H9 (cell line): Measurements from ENCODE around the gene YEATS2. TPM values are rescaled to one million over a fixed set of nuclear protein-coding genes. Genes with fewer than 3 reads are reported as not detected.

Experiments used
- DNase-seq: peaks from one replicate; pipeline ENCODE4 v3.0.0-alpha.2; 2017
- H2AFZ ChIP-seq: one replicate; pipeline ENCODE4 v1.6.1; 2013; ENCODE audit warnings: mild to moderate bottlenecking, low read length, control low read depth, moderate library complexity
- H2AK5ac ChIP-seq: 2 replicates; pipeline ENCODE4 v1.6.1; 2013; ENCODE audit warnings: low read length, control low read depth, mixed read lengths; ENCODE audit not compliant: insufficient read length
- H2BK120ac ChIP-seq: one replicate; pipeline ENCODE4 v1.6.1; 2013; ENCODE audit warnings: low read depth, mild to moderate bottlenecking, low read length, control low read depth, inconsistent platforms; ENCODE audit not compliant: poor library complexity, severe bottlenecking
- H2BK12ac ChIP-seq: 2 replicates; pipeline ENCODE4 v1.6.1; 2013; ENCODE audit warnings: low read length, control low read depth, mixed read lengths, low read depth; ENCODE audit not compliant: insufficient read length
- H2BK15ac ChIP-seq: 2 replicates; pipeline ENCODE4 v1.6.1; 2013; ENCODE audit warnings: low read depth, low read length, control low read depth
- H2BK20ac ChIP-seq: one replicate; pipeline ENCODE4 v1.6.1; 2013; ENCODE audit warnings: low read depth, mild to moderate bottlenecking, low read length, control low read depth, inconsistent platforms; ENCODE audit not compliant: poor library complexity, severe bottlenecking
- H2BK5ac ChIP-seq: 2 replicates; pipeline ENCODE4 v1.6.1; 2013; ENCODE audit warnings: low read length, control low read depth, mixed read lengths; ENCODE audit not compliant: insufficient read length
- H3K14ac ChIP-seq: 2 replicates; pipeline ENCODE4 v1.6.1; 2013; ENCODE audit warnings: low read length, control low read depth; ENCODE audit not compliant: insufficient read depth
- H3K18ac ChIP-seq: 2 replicates; pipeline ENCODE4 v1.6.1; 2013; ENCODE audit warnings: low read depth, mild to moderate bottlenecking, mixed read lengths, low read length, control low read depth; ENCODE audit not compliant: insufficient read length
- H3K23ac ChIP-seq: 2 replicates; pipeline ENCODE4 v1.6.1; 2013; ENCODE audit warnings: low read length, control low read depth, mixed read lengths, low read depth; ENCODE audit not compliant: insufficient read length
- H3K23me2 ChIP-seq: 2 replicates; pipeline ENCODE4 v1.6.1; 2013; ENCODE audit warnings: low read depth, mild to moderate bottlenecking, mixed read lengths, low read length, control low read depth; ENCODE audit not compliant: insufficient read length, poor library complexity, severe bottlenecking
- H3K27ac ChIP-seq: 2 replicates; pipeline ENCODE4 v1.5.1; 2013; ENCODE audit warnings: low read length, control low read depth, mixed read lengths, low read depth; ENCODE audit not compliant: insufficient read length
- H3K27me3 ChIP-seq: 2 replicates; pipeline ENCODE4 v1.6.1; 2013; ENCODE audit warnings: low read length, control low read depth, inconsistent platforms; ENCODE audit not compliant: insufficient read depth
- H3K4ac ChIP-seq: 2 replicates; pipeline ENCODE4 v1.6.1; 2013; ENCODE audit warnings: low read depth, mild to moderate bottlenecking, control low read depth, inconsistent platforms, low read length, moderate library complexity
- H3K4me1 ChIP-seq: 2 replicates; pipeline ENCODE4 v1.6.1; 2013; ENCODE audit warnings: low read length, control low read depth, inconsistent platforms; ENCODE audit not compliant: insufficient read depth
- H3K4me2 ChIP-seq: 2 replicates; pipeline ENCODE4 v1.6.1; 2013; ENCODE audit warnings: low read length, control low read depth, mixed read lengths; ENCODE audit not compliant: insufficient read length, insufficient read depth
- H3K56ac ChIP-seq: 2 replicates; pipeline ENCODE4 v1.6.1; 2013; ENCODE audit warnings: low read depth, mild to moderate bottlenecking, mixed read lengths, low read length, control low read depth; ENCODE audit not compliant: insufficient read length
- H3K79me1 ChIP-seq: 2 replicates; pipeline ENCODE4 v1.6.1; 2013; ENCODE audit warnings: low read depth, mild to moderate bottlenecking, moderate library complexity, low read length, control low read depth, inconsistent platforms; ENCODE audit not compliant: insufficient read depth, poor library complexity, severe bottlenecking
- H3K79me2 ChIP-seq: 2 replicates; pipeline ENCODE4 v1.6.1; 2013; ENCODE audit warnings: low read length, control low read depth, inconsistent platforms; ENCODE audit not compliant: insufficient read depth
- H3K9ac ChIP-seq: 2 replicates; pipeline ENCODE4 v1.6.1; 2013; ENCODE audit warnings: low read length, control low read depth, mixed read lengths; ENCODE audit not compliant: insufficient read length; ENCODE audit errors: extremely low read depth
- H3K9me3 ChIP-seq: one replicate; pipeline ENCODE4 v1.6.1; 2013; ENCODE audit warnings: low read depth, low read length, inconsistent platforms; ENCODE audit not compliant: control insufficient read depth
- H3T11ph ChIP-seq: one replicate; pipeline ENCODE4 v1.6.1; 2013; ENCODE audit warnings: mild to moderate bottlenecking, low read length, control low read depth, inconsistent platforms
- H4K20me1 ChIP-seq: one replicate; pipeline ENCODE4 v1.6.1; 2013; ENCODE audit not compliant: control insufficient read depth, insufficient read length, insufficient read depth
- H4K5ac ChIP-seq: 2 replicates; pipeline ENCODE4 v1.6.1; 2013; ENCODE audit warnings: low read depth, mild to moderate bottlenecking, mixed read lengths, low read length, control low read depth; ENCODE audit not compliant: insufficient read length
- H4K8ac ChIP-seq: replicated peaks from 2 replicates; pipeline ENCODE4 v1.6.1; 2013; ENCODE audit warnings: low read length, control low read depth, mixed read lengths, low read depth; ENCODE audit not compliant: insufficient read length
- H4K91ac ChIP-seq: 2 replicates; pipeline ENCODE4 v1.6.1; 2013; ENCODE audit warnings: low read depth, mild to moderate bottlenecking, moderate library complexity, mixed read lengths, low read length, control low read depth; ENCODE audit not compliant: insufficient read length
- H3K27ac Mint-ChIP-seq, 3 experiments: 2 replicates in 2 of 3; 3 replicates in 1 of 3; pipeline ENCODE4 v1.8.0; 2020 to 2021; ENCODE audit warnings: mixed read lengths in 3 of 3, mild to moderate bottlenecking in 1 of 3, moderate library complexity in 1 of 3
- H3K27me3 Mint-ChIP-seq: 2 replicates; pipeline ENCODE4 v1.8.0; 2021; ENCODE audit warnings: low read depth, mild to moderate bottlenecking, moderate library complexity, mixed read lengths
- H3K36me3 Mint-ChIP-seq, 3 experiments: 2 replicates in 2 of 3; 3 replicates in 1 of 3; pipeline ENCODE4 v1.8.0; 2020 to 2021; ENCODE audit warnings: low read depth in 3 of 3, mixed read lengths in 3 of 3; ENCODE audit not compliant: insufficient read depth in 1 of 3
- H3K4me1 Mint-ChIP-seq, 2 experiments: 2 replicates each; pipeline ENCODE4 v1.8.0; 2020; ENCODE audit warnings: mixed read lengths in 2 of 2
- H3K4me3 Mint-ChIP-seq, 2 experiments: 2 replicates in 1 of 2; 3 replicates in 1 of 2; pipeline ENCODE4 v1.8.0; 2020 to 2021; ENCODE audit warnings: mild to moderate bottlenecking in 2 of 2, mixed read lengths in 2 of 2, moderate library complexity in 1 of 2
- H3K9me3 Mint-ChIP-seq, 2 experiments: 2 replicates in 1 of 2; 3 replicates in 1 of 2; pipeline ENCODE4 v1.8.0; 2020; ENCODE audit warnings: mild to moderate bottlenecking in 2 of 2, mixed read lengths in 2 of 2, moderate library complexity in 1 of 2
- CTCF ChIP-seq: fragments of 200-600 bp; sonication (generic); conservative IDR thresholded peaks from 3 replicates; pipeline ENCODE4 v1.8.0; 2021; ENCODE audit warnings: antibody characterized with exemption, mild to moderate bottlenecking
- WGBS: extraction: QIAGEN DNeasy Blood & Tissue Kit; methylation state at CpG from one replicate; pipeline ENCODE4 v1.1.7; 2013; ENCODE audit warnings: missing lambda C conversion rate, low lambda C conversion rate, mixed read lengths; ENCODE audit not compliant: insufficient read length; ENCODE audit errors: extremely low coverage; 5-methylcytosine and 5-hydroxymethylcytosine counted together
- total RNA-seq: library from RNA; stranded (reverse); gene quantifications from 2 replicates; pipeline ENCODE4 v1.2.1, GENCODE V29; 2021

The YEATS2 gene
- total RNA-seq, 1 experiment from 2014 or later: 40.3 TPM

DNA sequence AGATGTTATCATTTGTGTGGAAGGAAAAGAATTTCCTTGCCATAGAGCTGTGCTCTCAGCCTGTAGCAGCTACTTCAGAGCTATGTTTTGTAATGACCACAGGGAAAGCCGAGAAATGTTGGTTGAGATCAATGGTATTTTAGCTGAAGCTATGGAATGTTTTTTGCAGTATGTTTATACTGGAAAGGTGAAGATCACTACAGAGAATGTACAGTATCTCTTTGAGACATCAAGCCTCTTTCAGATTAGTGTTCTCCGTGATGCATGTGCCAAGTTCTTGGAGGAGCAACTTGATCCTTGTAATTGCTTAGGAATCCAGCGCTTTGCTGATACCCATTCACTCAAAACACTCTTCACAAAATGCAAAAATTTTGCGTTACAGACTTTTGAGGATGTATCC is 47.0 kb upstream of the YEATS2 start:
- WGBS: no CpG with 5 or more reads among the region's 4 CpGs
- no peaks in the 10 kb centered on the region for H3K79me2 ChIP-seq

More for the DNA sequence above, 47.0 kb upstream of the YEATS2 start:
- Histone ChIP-seq H3K9ac (no peak overlapping the region), H3K27ac (no peak overlapping the region), H3K18ac (no peak overlapping the region), H2AK5ac (no peak overlapping the region), H2AFZ (no peak overlapping the region), H4K8ac (no peak overlapping the region), H3K9me3 (peaks cover 35% of the 10 kb centered on the region), H4K20me1 (no peaks in the 10 kb centered on the region), H2BK5ac (no peak overlapping the region), H3K56ac (no peak overlapping the region), H3K79me1 (no peaks in the 10 kb centered on the region), H2BK15ac (no peak overlapping the region), H3K27me3 (no peaks in the 10 kb centered on the region), H4K5ac (no peak overlapping the region), H2BK20ac (no peak overlapping the region), H3K4me2 (no peak overlapping the region), H3K4ac (no peak overlapping the region), H3T11ph (no peak overlapping the region), H3K4me1 (no peaks in the 10 kb centered on the region), H3K23me2 (no peaks in the 10 kb centered on the region), H3K23ac (no peak overlapping the region), H3K14ac (no peak overlapping the region), H2BK120ac (no peak overlapping the region), H4K91ac (no peak overlapping the region), H2BK12ac (no peak overlapping the region)
- H3K36me3 Mint-ChIP-seq: peaks cover 47 to 72% (median 49%) of the 10 kb centered on the region in 3 experiments
- H3K4me1 Mint-ChIP-seq: no peaks in the 10 kb centered on the region
- peaks cover 38 to 40% of the 10 kb centered on the region in 2 experiments for H3K9me3 Mint-ChIP-seq
- H3K27me3 Mint-ChIP-seq: peaks cover 6% of the 10 kb centered on the region
- H3K4me3 Mint-ChIP-seq: no peak overlapping the region
- TF ChIP-seq CTCF: no peak
- DNase-seq: no peak
- no peak overlapping the region for H3K27ac Mint-ChIP-seq
